Stimulated activated CD4-positive, alpha-beta T cell treated with anti-CD3 and anti-CD28 coated beads, Interleukin-12 subunit alpha, Interleukin-12 subunit beta, amount 100 ng/mL, for 48 hours (primary cell): Measurements from ENCODE around the gene CATSPER1.

ENCODE experiments used
- DNase-seq, 3 donors: peaks; one replicate each; pipeline ENCODE4 v3.0.0-alpha.2; 2020; ENCODE audit warnings: low read depth in 2 of 3, low spot score in 1 of 3

The CATSPER1 gene

GRCh38 chr11:66003291-66003690 lies 23.0 kb downstream of the CATSPER1 start:
- DNase-seq: no peak

- DNase-seq: no peak
These were observed 23.5 kb downstream of the CATSPER1 start for GRCh38 chr11:66002648-66003225.

GRCh38 chr11:66001942-66002647 lies 24.2 kb downstream of the CATSPER1 start, which contains the start of the genes BANF1 and EIF1AD:
BANF1 (plus strand) TSS chr11:66002503; CDS start chr11:66003251, 748 bp downstream.
EIF1AD (minus strand) TSS chr11:66002157; CDS start chr11:66000389, 1,768 bp downstream.
- DNase-seq: peak; percentile 88 to 96 (median 94)

- no peak for DNase-seq
These were observed 29.0 kb downstream of the CATSPER1 start for GRCh38 chr11:65997286-65997685.

GRCh38 chr11:65992056-65992455 lies 34.2 kb downstream of the CATSPER1 start:
- DNase-seq: no peak

- DNase-seq: peak; percentile 84 to 95 (median 85)
These were observed 37.3 kb downstream of the CATSPER1 start for GRCh38 chr11:65988791-65989592.

GRCh38 chr11:65987336-65987735 lies 38.9 kb downstream of the CATSPER1 start:
- DNase-seq: no peak

- DNase-seq: no peak
These were observed 42.7 kb downstream of the CATSPER1 start for GRCh38 chr11:65983589-65983987.

GRCh38 chr11:65982824-65983588 lies 43.3 kb downstream of the CATSPER1 start:
- DNase-seq: no peak

- no peak for DNase-seq
These were observed 44.1 kb downstream of the CATSPER1 start for GRCh38 chr11:65981972-65982823.

- DNase-seq: no peak
These were observed 45.1 kb downstream of the CATSPER1 start for GRCh38 chr11:65981101-65981740.

- no peak for DNase-seq
These were observed 47.0 kb downstream of the CATSPER1 start for GRCh38 chr11:65979261-65979759.

GRCh38 chr11:65978391-65979238 lies 47.7 kb downstream of the CATSPER1 start:
- no peak for DNase-seq

- DNase-seq: no peak
These were observed 48.5 kb downstream of the CATSPER1 start for GRCh38 chr11:65977621-65978390.

GRCh38 chr11:65976216-65977176 lies 49.8 kb downstream of the CATSPER1 start:
- DNase-seq: no peak

GRCh38 chr11:65975771-65976170 lies 50.5 kb downstream of the CATSPER1 start:
- DNase-seq: no peak
